GM12878 (cell line): ENCODE measurements around the gene PPT1. TPM values are rescaled to one million over a fixed set of nuclear protein-coding genes. Genes with fewer than 3 reads are reported as not detected.

Source experiments
- MTA3 ChIP-seq: IDR thresholded peaks from 2 replicates; pipeline ENCODE4 v1.6.1; 2012; ENCODE audit warnings: low read length, inconsistent platforms, borderline replicate concordance
- MYC ChIP-seq: IDR thresholded peaks from 2 replicates; pipeline ENCODE4 v1.6.1; 2011; ENCODE audit warnings: mild to moderate bottlenecking, low read length, moderate library complexity, inconsistent platforms; ENCODE audit not compliant: insufficient read depth, insufficient replicate concordance, insufficient read length, severe bottlenecking
- POLR2AphosphoS5 ChIP-seq: IDR thresholded peaks from 2 replicates; pipeline ENCODE4 v1.6.1; 2011; ENCODE audit warnings: mild to moderate bottlenecking, low read length, inconsistent platforms
- RUNX3 ChIP-seq: IDR thresholded peaks from 2 replicates; pipeline ENCODE4 v1.6.1; 2012; ENCODE audit warnings: low read length, inconsistent platforms
- TCF7 ChIP-seq: IDR thresholded peaks from 2 replicates; pipeline ENCODE4 v1.6.1; 2014; ENCODE audit warnings: antibody characterized with exemption, borderline replicate concordance
- USF1 ChIP-seq: IDR thresholded peaks from 2 replicates; pipeline ENCODE4 v1.6.1; 2011; ENCODE audit warnings: borderline replicate concordance, low read depth, mild to moderate bottlenecking, moderate library complexity, mixed read lengths, low read length; ENCODE audit not compliant: insufficient read depth; ENCODE audit errors: extremely low read length
- polyA plus RNA-seq, 11 experiments: library from polyadenylated mRNA; depleted of rRNA in 4 of 11; unstranded in 6 of 11; stranded (reverse) in 5 of 11; fragments of >200 nt; fragmentation: Nextera tagmentation in 4 of 11; fragmentation: Illumina TruSeq in 1 of 11; extraction: Ambion mirVana in 4 of 11; extraction: Trizol in 1 of 11; gene quantifications; 1 replicate in 1 of 11; 2 replicates in 10 of 11; pipeline versions ENCODE4 v1.2.1 to v1.2.3, GENCODE V29; 2011 to 2016; ENCODE audit warnings: inconsistent platforms in 2 of 11, missing spikeins in 2 of 11, low read depth in 1 of 11
- total RNA-seq, 4 experiments: library from RNA; depleted of rRNA in 3 of 4; stranded (reverse); fragments of >200 nt in 3 of 4; fragmentation: Illumina TruSeq in 1 of 4; extraction: Trizol in 1 of 4; gene quantifications; 2 replicates each; pipeline versions ENCODE4 v1.2.1 to v1.2.3, GENCODE V29; 2013 to 2021
- TF ChIP-seq, protein P1 (sequence below): fragments of 450-650 bp; IDR thresholded peaks from 2 replicates; pipeline ENCODE4 v1.6.1; 2017; ENCODE audit warnings: antibody characterized with exemption, mild to moderate bottlenecking, moderate library complexity
- TF ChIP-seq, protein P2 (sequence below): IDR thresholded peaks from 2 replicates; pipeline ENCODE4 v1.6.1; 2012; ENCODE audit warnings: low read depth, low read length, improper control_type of control experiment
- TF ChIP-seq, protein P3 (sequence below): fragments of 450-650 bp; IDR thresholded peaks from 2 replicates; pipeline ENCODE4 v1.6.1; 2018; ENCODE audit warnings: mild to moderate bottlenecking, low read depth, moderate library complexity; ENCODE audit not compliant: partially characterized antibody

Gene PPT1
- total and polyA plus RNA-seq, 10 of the 15 experiments (the other 5 are each of a cell fraction or from before 2014, with no cell fraction given): 50.4 to 147 (median 103) TPM

GRCh38 chr1:40036574-40036973 is 60.5 kb downstream of the PPT1 start (continued):
- TF ChIP-seq, protein P1, sequence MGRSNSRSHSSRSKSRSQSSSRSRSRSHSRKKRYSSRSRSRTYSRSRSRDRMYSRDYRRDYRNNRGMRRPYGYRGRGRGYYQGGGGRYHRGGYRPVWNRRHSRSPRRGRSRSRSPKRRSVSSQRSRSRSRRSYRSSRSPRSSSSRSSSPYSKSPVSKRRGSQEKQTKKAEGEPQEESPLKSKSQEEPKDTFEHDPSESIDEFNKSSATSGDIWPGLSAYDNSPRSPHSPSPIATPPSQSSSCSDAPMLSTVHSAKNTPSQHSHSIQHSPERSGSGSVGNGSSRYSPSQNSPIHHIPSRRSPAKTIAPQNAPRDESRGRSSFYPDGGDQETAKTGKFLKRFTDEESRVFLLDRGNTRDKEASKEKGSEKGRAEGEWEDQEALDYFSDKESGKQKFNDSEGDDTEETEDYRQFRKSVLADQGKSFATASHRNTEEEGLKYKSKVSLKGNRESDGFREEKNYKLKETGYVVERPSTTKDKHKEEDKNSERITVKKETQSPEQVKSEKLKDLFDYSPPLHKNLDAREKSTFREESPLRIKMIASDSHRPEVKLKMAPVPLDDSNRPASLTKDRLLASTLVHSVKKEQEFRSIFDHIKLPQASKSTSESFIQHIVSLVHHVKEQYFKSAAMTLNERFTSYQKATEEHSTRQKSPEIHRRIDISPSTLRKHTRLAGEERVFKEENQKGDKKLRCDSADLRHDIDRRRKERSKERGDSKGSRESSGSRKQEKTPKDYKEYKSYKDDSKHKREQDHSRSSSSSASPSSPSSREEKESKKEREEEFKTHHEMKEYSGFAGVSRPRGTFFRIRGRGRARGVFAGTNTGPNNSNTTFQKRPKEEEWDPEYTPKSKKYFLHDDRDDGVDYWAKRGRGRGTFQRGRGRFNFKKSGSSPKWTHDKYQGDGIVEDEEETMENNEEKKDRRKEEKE: no peak
- TF ChIP-seq MTA3: no peak
- TF ChIP-seq POLR2AphosphoS5: no peak
- TF ChIP-seq MYC: no peak
- no peak for TF ChIP-seq TCF7
- no peak for TF ChIP-seq USF1
- TF ChIP-seq, protein P2, sequence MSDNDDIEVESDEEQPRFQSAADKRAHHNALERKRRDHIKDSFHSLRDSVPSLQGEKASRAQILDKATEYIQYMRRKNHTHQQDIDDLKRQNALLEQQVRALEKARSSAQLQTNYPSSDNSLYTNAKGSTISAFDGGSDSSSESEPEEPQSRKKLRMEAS: no peak
- TF ChIP-seq, protein P3, sequence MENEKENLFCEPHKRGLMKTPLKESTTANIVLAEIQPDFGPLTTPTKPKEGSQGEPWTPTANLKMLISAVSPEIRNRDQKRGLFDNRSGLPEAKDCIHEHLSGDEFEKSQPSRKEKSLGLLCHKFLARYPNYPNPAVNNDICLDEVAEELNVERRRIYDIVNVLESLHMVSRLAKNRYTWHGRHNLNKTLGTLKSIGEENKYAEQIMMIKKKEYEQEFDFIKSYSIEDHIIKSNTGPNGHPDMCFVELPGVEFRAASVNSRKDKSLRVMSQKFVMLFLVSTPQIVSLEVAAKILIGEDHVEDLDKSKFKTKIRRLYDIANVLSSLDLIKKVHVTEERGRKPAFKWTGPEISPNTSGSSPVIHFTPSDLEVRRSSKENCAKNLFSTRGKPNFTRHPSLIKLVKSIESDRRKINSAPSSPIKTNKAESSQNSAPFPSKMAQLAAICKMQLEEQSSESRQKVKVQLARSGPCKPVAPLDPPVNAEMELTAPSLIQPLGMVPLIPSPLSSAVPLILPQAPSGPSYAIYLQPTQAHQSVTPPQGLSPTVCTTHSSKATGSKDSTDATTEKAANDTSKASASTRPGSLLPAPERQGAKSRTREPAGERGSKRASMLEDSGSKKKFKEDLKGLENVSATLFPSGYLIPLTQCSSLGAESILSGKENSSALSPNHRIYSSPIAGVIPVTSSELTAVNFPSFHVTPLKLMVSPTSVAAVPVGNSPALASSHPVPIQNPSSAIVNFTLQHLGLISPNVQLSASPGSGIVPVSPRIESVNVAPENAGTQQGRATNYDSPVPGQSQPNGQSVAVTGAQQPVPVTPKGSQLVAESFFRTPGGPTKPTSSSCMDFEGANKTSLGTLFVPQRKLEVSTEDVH: no peak
- no peak for TF ChIP-seq RUNX3
- TF ChIP-seq, all 136 proteins: peak for 0
